ENCODE measurements around the gene E2F2. TPM values are rescaled to one million over a fixed set of nuclear protein-coding genes. Genes with fewer than 3 reads are reported as not detected.

The E2F2 gene
- total RNA-seq, 1 experiment from 2014 or later = 16.3 TPM

DNA sequence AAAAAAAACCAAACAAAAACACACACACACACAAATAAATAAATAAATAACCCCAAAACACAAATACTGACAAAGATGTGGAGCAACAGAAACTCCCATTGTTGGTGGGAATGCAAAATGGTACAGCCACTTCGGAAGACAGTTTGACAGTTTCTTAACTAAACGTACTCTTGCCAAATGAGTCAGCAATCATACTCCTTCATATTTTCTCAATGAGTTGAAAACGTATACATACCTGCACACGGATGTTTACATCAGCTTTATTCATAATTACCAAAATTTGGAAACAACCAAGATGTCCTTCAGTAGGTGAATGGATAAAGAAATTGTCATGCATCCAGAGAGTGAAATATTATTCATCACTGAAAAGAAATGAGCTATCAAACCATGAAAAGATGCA, 70.5 kb downstream of the E2F2 start:
- RAD21 ChIA-PET (ENCODE audit: low non-redundant PET in 1 of 2, low total read pairs in 2 of 2, uncharacterized antibody in 2 of 2, unreplicated experiment in 2 of 2) = no interaction called here
- DNase-seq (ENCODE audit: low read depth, low spot score) (no peak), ATAC-seq (no peak)
- Histone ChIP-seq H3K9me3 (ENCODE audit: control insufficient read depth in 1 of 2, insufficient read depth in 1 of 2, low read depth in 1 of 2, low read length in 2 of 2) (no peaks in the 10 kb centered on the region), H3K4me3 (replicated peaks in 1 of 2; ENCODE audit: low read depth in 1 of 2, low read length in 2 of 2) (no peak overlapping the region), H3K9me2 (ENCODE audit: insufficient read depth) (no peaks in the 10 kb centered on the region), H2AFZ (ENCODE audit: low read depth, low read length, poor library complexity, severe bottlenecking) (no peak overlapping the region), H3K27me3 (ENCODE audit: insufficient read depth, low read length) (no peaks in the 10 kb centered on the region), H3K27ac (ENCODE audit: low read depth, low read length) (no peak overlapping the region), H3K36me3 (ENCODE audit: control insufficient read depth in 1 of 2, insufficient read depth in 2 of 2, low read length in 2 of 2) (no peaks in the 10 kb centered on the region), H3K4me1 (ENCODE audit: control insufficient read depth in 1 of 2, insufficient read depth in 2 of 2, low read length in 2 of 2) (no peaks in the 10 kb centered on the region), H4K20me1 (ENCODE audit: insufficient read depth) (no peaks in the 10 kb centered on the region), H3K79me2 (ENCODE audit: insufficient read depth, low read length) (no peaks in the 10 kb centered on the region), H3K4me2 (ENCODE audit: low read length) (no peak overlapping the region), H3K9ac (ENCODE audit: low read length) (no peak overlapping the region)
- no TSS peak for BruUV-seq (replicated peaks)
- POLR2A ChIA-PET = no interaction called here
- intact Hi-C loops (cut with micrococcal nuclease) = no loop called here
- CTCF ChIA-PET = no interaction called here
- TF ChIP-seq SP1 (IDR thresholded peaks at IDR 0.05; ENCODE audit: low read depth) = no peak
- TF ChIP-seq, protein P1, sequence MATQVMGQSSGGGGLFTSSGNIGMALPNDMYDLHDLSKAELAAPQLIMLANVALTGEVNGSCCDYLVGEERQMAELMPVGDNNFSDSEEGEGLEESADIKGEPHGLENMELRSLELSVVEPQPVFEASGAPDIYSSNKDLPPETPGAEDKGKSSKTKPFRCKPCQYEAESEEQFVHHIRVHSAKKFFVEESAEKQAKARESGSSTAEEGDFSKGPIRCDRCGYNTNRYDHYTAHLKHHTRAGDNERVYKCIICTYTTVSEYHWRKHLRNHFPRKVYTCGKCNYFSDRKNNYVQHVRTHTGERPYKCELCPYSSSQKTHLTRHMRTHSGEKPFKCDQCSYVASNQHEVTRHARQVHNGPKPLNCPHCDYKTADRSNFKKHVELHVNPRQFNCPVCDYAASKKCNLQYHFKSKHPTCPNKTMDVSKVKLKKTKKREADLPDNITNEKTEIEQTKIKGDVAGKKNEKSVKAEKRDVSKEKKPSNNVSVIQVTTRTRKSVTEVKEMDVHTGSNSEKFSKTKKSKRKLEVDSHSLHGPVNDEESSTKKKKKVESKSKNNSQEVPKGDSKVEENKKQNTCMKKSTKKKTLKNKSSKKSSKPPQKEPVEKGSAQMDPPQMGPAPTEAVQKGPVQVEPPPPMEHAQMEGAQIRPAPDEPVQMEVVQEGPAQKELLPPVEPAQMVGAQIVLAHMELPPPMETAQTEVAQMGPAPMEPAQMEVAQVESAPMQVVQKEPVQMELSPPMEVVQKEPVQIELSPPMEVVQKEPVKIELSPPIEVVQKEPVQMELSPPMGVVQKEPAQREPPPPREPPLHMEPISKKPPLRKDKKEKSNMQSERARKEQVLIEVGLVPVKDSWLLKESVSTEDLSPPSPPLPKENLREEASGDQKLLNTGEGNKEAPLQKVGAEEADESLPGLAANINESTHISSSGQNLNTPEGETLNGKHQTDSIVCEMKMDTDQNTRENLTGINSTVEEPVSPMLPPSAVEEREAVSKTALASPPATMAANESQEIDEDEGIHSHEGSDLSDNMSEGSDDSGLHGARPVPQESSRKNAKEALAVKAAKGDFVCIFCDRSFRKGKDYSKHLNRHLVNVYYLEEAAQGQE (IDR thresholded peaks at IDR 0.05; ENCODE audit: low read depth) = no peak

DNA sequence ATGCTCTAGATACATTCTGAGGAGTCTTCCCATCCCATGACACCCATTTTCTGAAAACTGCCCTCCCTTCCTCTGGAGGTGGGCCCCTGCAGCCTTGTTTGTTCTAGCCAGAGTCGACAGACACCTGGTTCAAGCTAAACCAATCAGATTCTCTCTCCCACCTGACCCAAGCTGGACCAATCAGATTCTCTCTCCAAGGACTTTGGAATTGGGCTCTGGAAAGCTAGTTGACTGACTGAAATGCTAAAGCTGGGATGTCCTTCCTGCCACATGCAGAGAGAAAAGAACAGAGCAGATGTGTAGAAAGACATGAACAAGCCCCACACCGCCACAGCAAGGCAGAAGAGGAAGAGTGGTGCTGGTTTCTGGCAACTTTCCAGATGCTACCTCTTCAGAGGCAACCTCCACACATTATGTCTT, 71.7 kb downstream of the E2F2 start:
- H4K20me1 ChIP-seq (ENCODE audit: insufficient read depth) = no peaks in the 10 kb centered on the region
- no peaks in the 10 kb centered on the region for H3K36me3 ChIP-seq (ENCODE audit: control insufficient read depth in 1 of 2, insufficient read depth in 2 of 2, low read length in 2 of 2)
- no peak for DNase-seq (ENCODE audit: low read depth, low spot score)
- H3K9me3 ChIP-seq (ENCODE audit: control insufficient read depth in 1 of 2, insufficient read depth in 1 of 2, low read depth in 1 of 2, low read length in 2 of 2) = no peaks in the 10 kb centered on the region
- no peaks in the 10 kb centered on the region for H3K79me2 ChIP-seq (ENCODE audit: insufficient read depth, low read length)
- no peak overlapping the region for H3K9ac ChIP-seq (ENCODE audit: low read length)
- ChIA-PET CTCF (no interaction called here), POLR2A (no interaction called here), RAD21 (ENCODE audit: low non-redundant PET in 1 of 2, low total read pairs in 2 of 2, uncharacterized antibody in 2 of 2, unreplicated experiment in 2 of 2) (no interaction called here)
- no peak overlapping the region for H2AFZ ChIP-seq (ENCODE audit: low read depth, low read length, poor library complexity, severe bottlenecking)
- no TSS peak for BruUV-seq (replicated peaks)
- no peak overlapping the region for H3K27ac ChIP-seq (ENCODE audit: low read depth, low read length)
- H3K27me3 ChIP-seq (ENCODE audit: insufficient read depth, low read length) = no peaks in the 10 kb centered on the region
- H3K9me2 ChIP-seq (ENCODE audit: insufficient read depth) = no peaks in the 10 kb centered on the region
- H3K4me3 ChIP-seq (replicated peaks in 1 of 2; ENCODE audit: low read depth in 1 of 2, low read length in 2 of 2) = no peak overlapping the region
- peak; percentile 70; the same call in 1 of the 2 replicates for ATAC-seq
- intact Hi-C loops (cut with micrococcal nuclease) = no loop called here
- no peak overlapping the region for H3K4me2 ChIP-seq (ENCODE audit: low read length)
- no peaks in the 10 kb centered on the region for H3K4me1 ChIP-seq (ENCODE audit: control insufficient read depth in 1 of 2, insufficient read depth in 2 of 2, low read length in 2 of 2)
- TF ChIP-seq CEBPB (IDR thresholded peaks at IDR 0.05; ENCODE audit: low read depth) = no peak
- TF ChIP-seq POLR2AphosphoS5 (IDR thresholded peaks at IDR 0.05; ENCODE audit: low read depth, low read length) = no peak
- TF ChIP-seq, protein P2, sequence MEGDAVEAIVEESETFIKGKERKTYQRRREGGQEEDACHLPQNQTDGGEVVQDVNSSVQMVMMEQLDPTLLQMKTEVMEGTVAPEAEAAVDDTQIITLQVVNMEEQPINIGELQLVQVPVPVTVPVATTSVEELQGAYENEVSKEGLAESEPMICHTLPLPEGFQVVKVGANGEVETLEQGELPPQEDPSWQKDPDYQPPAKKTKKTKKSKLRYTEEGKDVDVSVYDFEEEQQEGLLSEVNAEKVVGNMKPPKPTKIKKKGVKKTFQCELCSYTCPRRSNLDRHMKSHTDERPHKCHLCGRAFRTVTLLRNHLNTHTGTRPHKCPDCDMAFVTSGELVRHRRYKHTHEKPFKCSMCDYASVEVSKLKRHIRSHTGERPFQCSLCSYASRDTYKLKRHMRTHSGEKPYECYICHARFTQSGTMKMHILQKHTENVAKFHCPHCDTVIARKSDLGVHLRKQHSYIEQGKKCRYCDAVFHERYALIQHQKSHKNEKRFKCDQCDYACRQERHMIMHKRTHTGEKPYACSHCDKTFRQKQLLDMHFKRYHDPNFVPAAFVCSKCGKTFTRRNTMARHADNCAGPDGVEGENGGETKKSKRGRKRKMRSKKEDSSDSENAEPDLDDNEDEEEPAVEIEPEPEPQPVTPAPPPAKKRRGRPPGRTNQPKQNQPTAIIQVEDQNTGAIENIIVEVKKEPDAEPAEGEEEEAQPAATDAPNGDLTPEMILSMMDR (IDR thresholded peaks at IDR 0.05 in 2 of 3, conservative IDR thresholded peaks at IDR 0.05 in 1 of 3; ENCODE audit: borderline replicate concordance in 1 of 3, insufficient read depth in 1 of 3, low read depth in 2 of 3, low read length in 2 of 3) = no peak
- no peak for TF ChIP-seq RAD21 (IDR thresholded peaks at IDR 0.05; ENCODE audit: low read depth)
- no peak for TF ChIP-seq EGR1 (IDR thresholded peaks at IDR 0.05; ENCODE audit: low read depth)
- no peak for TF ChIP-seq EZH2 (IDR thresholded peaks at IDR 0.05)
- no peak for TF ChIP-seq SP1 (IDR thresholded peaks at IDR 0.05; ENCODE audit: low read depth)
- TF ChIP-seq ZFX (IDR thresholded peaks at IDR 0.05) = no peak
- TF ChIP-seq EZH2phosphoT487 (IDR thresholded peaks at IDR 0.05; ENCODE audit: borderline replicate concordance) = no peak
- TF ChIP-seq FOSL1 (IDR thresholded peaks at IDR 0.05; ENCODE audit: low read depth) = no peak
- TF ChIP-seq, protein P3, sequence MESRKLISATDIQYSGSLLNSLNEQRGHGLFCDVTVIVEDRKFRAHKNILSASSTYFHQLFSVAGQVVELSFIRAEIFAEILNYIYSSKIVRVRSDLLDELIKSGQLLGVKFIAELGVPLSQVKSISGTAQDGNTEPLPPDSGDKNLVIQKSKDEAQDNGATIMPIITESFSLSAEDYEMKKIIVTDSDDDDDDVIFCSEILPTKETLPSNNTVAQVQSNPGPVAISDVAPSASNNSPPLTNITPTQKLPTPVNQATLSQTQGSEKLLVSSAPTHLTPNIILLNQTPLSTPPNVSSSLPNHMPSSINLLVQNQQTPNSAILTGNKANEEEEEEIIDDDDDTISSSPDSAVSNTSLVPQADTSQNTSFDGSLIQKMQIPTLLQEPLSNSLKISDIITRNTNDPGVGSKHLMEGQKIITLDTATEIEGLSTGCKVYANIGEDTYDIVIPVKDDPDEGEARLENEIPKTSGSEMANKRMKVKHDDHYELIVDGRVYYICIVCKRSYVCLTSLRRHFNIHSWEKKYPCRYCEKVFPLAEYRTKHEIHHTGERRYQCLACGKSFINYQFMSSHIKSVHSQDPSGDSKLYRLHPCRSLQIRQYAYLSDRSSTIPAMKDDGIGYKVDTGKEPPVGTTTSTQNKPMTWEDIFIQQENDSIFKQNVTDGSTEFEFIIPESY (IDR thresholded peaks at IDR 0.05; ENCODE audit: extremely low read depth, insufficient replicate concordance, low read length) = no peak
- no peak for TF ChIP-seq ZNF274 (IDR thresholded peaks at IDR 0.05; ENCODE audit: low read depth, low read length)
- no peak for TF ChIP-seq SRF (IDR thresholded peaks at IDR 0.05; ENCODE audit: low read depth)
- TF ChIP-seq JUND (IDR thresholded peaks at IDR 0.05) = no peak

Measured in HCT116 (cell line).